ENCODE results near the gene CHKB.

CHKB gene

DNA sequence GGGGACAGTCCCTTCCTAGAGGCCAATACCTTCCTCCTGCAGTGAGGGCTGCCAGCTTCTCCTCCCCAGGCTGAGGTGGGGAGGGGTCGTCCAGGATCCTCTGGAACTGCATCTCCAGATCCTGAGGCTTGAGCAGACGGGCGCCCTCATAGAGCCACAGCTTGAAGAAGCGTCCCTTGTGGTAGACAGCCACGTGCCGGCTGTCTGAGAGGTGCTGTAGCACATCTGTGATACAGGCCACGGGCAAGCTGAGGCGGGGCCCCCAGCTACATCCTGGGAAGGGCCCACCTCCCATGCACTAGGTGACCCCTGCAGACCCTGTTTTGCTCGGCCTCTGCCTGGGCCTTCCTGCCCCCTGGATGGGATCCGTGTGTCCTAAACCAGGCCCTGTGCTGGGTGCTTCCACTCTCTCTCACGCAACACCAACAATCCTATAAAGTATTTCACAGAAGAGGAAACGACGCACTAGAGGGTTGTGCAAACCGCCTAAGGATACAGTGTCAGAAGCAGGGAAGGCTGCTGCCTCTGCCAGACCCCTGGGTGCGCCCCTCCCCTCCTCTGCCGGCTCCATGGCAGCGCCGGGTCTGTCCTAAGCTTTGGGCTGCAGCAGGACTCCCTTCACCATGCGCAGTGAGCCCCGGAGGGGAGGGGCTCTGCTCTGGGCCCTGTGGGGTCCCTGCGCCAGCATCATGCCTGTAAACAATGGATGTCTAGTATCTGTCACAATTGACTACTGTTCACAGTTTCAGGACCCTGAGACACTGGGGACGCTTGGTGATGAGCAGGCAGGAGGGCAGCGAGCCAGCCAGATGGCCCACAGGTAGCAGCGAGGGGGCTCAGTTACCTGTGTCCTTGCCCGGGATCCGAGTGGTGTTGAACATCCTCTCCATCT, 8.9 kb downstream of the CHKB start:
- no peak for DNase-seq (ENCODE audit: low read depth)

DNA sequence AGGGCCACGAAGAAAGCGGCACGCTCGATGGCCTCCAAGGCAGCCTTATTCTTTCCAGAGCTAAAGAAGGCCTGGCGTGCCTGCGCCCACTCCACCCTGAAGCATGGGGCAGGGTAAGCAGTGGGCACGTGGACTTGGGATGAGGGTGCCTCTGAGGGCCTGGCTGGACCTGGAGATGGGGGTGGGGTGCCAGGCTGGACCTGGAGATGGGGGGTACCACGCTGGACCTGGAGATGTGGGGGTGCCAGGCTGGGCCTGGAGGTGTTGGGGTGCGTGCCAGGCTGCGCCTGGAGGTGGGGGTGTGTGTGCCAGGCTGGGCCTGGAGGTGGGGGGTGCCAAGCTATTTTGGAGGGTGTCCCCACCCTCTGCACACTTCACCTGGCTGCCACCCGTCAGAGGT, 9.7 kb downstream of the CHKB start:
- DNase-seq (ENCODE audit: low read depth) = no peak

DNA sequence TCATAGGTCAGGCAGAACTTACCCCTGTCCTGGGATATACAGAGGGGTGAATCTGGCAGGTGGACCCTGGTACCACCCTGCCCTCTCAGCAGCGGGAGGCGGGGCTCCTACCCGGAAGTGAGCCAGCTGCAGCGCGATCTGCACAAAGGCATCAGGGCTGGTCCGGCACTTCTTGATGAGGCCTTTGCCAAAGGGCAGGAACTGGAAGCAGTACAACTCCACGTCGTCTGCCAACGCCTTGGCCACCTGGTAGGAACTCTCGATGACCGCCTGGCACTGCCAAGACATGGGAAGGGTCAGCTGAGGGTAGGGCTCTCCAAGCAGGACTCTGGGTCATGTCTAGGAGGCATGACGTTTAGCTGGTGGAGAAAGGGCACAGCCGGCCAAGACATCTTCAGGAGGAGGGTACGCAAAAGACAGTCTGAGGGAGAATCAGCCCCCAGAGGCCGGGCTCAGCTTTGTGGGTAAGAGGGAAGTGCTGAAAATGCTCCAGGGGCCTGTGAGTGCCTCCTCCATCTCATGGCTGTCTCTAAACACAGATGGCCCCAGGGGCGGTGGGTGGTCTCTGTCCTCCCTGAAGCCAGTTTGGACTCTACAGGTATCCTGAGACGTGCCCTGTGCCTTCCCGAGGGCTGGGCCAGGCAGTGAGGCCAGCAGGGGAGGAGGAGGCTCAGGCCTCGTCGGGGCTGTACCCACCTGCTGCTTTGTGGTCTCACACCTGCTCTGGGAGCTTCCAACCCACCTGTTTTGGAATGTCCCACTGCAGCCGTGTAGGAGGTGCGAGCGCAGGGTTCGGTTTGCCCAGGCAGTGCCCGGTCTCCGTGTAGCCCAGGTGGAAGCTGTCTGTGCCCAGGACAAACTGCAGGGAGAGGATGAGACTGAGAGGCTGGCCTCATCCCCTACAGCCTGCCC, 11.1 kb downstream of the CHKB start:
- DNase-seq (ENCODE audit: low read depth) = no peak

DNA sequence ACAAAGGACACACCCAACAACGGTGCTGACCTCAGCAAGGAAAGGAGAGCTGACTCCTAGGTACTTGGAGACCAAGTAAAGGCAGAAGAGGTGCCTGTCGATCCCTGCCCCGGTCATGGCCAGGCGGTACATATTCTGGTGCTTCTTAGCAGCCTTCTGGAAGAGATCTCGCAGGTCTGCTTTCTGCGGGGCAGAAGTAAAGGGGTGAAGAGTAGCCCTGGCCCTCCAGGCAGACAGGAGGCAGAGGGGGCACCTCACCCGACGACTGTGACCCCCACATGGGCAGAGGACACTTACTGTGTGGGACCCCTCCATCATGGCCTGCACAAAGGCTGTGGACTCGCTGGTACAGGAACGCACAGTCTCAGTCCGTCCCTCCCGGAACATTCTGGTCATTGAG, 11.8 kb downstream of the CHKB start:
- DNase-seq (ENCODE audit: low read depth) = no peak

DNA sequence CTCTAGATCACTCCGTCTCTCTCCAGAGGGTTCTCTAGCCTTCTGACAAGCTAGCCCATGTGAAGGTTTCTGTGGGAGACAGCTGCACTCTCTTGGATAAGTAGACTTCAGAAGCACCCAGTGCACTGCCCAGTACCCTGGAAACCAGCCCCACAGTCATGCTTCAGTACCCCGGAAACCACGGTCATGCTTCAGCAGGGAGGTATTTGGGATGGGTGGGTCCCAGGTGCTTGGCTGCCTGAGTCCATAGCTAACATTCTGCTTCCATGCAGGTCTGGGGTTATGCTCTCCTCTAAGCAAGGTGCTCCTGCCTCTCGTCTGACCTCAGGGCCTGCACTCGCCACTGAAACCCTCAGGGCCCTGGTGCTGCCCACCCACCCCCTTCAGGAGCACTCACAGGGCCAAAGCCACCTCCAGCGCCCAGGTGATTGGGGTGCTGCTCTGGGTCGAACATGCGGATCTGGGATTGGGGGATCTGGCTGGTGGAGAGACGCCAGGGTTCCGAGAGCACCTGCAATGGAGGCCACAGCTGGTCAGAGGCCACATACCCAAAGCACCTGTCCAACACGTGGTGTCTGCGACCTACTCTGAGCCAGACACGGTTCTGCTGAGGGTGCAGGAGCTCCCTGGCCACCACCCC, 12.6 kb downstream of the CHKB start:
- no peak for DNase-seq (ENCODE audit: low read depth)

DNA sequence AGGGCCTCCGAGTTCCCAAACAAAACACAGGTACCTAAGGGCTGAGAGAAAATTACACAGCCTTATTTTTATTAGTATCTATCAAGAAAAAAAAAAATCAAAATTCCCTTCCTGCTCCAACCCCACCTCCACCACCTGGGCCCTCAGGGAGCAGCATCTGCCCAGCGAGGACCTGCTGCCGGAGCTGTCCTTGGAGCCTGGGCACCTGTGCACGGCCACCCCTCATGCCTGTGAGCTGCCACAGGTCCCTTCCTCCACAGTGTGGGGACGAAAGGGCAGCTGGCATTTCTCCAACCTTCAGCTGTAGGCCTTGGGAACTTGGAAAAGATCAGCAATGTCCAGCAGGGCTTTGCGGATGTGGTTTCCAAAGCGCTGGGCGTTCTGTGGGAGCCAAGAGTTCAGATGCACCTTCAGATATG, 13.6 kb downstream of the CHKB start:
- DNase-seq (ENCODE audit: low read depth) = no peak

DNA sequence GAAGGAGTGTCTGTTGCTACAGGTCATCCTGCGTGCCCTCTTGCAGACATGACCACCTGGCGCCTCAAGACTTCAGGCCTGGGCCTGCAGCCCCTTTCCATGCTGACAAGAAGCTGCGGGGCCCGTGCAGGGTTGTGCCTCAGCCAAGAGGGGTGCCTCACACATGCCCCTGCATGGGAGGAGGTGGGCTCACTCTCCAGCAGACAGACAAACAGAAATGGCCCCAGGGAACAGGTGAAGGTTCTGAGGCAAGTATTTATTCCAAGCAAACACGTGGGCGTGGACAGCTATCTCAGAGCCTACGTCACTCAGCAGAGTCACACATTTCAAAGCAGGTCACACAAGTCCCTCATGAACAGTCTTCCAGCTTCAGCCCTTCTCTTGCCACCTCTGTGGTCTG, 14.0 kb downstream of the CHKB start:
- DNase-seq (ENCODE audit: low read depth) = no peak

DNA sequence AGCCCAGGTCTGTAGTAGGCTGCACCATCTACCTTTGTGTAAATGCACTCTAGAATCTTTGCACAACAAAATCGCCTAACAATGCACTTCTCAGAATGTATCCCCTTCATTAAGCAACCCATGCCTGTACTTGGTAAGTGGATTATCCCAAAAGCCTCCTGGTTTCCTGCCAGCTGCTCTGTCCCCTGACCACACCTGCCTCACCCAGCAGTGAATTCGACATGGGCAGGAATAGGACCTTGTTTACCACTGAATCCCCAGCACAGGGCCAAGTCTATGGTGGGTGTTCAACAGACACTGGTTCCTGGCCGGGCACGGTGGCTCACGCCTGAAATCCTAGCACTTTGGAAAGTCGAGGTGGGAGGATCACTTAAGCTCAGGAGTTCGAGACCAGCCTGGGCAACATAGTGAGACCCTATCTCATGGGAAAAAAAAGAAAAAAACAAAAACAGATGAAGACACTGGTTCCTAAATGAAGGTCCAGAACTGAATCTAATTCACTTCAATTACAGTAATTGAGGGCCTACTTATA, 14.9 kb downstream of the CHKB start:
- DNase-seq (ENCODE audit: low read depth) = no peak

DNA sequence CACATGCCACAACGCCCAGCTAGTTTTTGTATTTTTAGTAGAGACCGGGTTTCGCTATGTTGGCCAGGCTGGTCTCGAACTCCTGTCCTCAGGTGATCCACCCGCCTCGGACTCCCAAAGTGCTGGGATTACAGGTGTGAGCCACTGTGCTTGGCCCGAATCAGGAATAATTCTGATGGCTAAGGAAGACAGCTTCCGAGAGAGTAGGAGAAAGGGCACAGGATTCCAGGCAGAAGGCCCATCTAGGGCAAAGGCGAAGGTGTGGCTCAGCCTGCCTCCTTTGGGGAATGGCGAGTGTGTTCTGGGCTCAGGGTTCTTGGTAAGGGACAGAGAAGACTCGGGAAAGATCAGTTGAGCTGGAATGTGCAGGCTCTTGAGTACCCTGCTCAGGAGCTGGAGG, 18.4 kb downstream of the CHKB start:
- DNase-seq (ENCODE audit: low read depth) = no peak

DNA sequence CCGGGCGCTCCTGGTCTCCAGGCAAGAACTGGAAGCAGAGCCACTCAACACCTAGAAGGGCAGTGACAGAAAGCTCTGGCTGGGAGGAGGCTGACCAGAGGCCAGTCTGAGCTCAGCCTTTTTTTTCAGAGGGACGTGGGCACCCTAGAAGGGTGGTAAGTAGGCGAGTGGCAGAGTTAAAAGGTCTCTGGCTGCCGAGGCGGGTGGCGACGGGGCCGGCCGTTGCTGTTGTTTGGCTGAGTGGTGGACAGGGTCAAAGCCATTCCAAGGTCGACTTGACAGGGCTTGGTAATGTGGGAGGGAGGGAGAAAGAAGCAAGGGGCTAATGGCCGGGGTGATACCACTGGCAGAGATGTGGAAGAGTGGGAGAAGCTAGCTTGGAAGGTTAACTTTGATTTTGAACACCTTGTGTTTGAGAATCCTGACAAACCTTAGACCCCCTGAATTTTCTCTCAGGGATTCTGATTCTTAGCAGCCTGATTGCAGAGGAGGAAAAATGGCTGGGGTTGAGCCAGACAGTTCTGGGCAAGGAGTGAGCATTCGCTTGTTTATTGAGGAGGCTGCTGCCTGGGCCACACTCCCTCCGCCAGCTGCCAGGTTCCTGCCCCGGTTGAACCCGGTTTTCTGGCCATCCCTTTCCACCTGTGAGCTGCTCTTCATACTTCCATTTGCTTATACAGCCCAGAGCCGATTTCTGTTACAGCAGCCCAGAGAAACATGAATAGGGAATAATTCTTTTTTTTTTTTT, 19.1 kb downstream of the CHKB start:
- DNase-seq (ENCODE audit: low read depth) = no peak

DNA sequence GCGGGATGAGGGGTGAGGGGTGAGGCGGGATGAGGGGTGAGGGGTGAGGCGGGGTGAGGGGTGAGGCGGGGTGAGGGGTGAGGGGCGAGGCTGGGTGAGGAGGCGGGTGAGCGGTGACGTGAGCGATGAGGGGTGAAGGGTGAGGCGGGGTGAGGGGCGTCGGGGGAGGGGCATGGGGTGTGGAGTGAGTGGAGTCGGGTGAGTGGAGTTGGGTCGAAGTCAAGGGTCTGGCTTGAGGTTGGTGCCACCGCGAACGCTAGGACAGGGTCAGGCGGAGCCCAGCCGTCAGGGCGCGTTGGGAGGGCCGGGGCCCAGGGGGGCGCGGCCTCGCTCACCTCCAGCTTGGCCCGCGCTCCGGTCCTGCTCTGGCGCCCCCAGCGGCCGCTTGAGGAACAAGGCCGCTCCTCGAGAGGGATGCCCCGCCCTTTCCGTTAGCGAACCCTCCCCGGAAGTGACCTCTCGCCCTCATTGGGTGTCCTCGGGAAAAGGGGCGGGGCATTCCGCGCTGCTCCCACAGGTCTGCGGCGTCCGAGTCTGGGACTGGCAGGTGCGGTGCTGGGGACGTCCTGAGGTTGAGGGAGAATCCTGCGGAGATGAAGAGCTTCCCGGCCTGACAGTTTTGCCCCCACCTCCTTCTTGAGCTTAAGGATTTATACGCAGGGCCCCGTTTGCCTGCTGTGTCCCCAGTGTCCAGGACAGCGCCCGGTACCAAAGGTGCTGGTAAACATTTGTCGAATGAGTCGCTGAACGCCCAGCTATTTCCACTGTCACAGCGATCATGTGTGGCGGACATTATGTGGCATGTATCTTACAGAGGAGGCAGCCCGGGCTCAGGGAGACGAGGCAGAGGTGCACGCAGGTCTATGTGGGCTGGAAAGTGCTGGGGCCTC, 19.9 kb downstream of the CHKB start, which contains the start of gene SYCE3:
Gene SYCE3, minus strand, starts transcription at position 397 of the 890 bp plus-strand sequence. CDS start 6,514 bp downstream, outside the sequence.
- peak; percentile 99 for DNase-seq (ENCODE audit: low read depth)

DNA sequence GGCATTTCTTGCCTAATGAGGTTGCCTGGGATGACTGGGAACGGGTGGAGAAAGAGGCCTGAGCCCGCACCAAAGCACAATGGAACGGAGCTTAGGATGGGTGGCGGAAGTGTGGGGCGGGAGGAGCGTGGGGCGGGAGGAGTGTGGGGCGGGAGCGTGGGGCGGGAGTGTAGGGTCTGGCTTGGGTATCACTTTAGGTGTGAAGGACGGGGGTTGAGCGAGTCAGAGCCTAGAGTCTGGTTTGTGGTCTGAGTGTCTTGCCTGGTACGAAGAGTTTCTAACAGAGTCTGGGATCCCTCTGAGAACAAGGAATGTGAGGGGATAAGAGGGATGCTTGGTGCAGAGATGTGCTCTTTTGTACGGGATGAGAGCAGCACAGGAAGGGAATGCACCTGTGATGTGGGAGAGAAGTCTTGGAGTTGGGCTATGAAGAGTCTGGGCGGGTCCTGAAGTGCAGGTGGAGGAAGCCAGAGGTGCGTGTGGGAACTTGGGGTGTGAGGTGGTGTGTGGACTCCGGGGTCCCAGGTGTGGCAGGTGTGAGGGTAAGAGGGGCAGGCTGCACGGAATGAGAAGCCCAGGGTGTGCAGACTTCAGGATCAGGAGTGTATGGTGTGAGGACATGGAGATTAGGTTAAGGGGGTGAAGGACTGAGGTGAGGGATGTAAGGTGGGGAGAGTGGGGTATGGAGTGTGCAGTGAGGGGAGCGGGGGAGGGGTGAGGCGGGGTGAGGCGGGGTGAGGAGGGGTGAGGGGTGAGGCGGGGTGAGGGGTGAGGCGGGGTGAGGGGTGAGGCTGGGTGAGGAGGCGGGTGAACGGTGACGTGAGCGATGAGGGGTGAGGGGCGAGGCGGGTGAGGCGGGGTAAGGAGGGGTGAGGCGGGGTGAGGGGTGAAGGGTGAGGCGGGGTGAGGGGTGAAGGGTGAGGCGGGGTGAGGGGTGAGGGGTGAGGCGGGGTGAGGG, 21.0 kb downstream of the CHKB start:
- DNase-seq (ENCODE audit: low read depth) = no peak

DNA sequence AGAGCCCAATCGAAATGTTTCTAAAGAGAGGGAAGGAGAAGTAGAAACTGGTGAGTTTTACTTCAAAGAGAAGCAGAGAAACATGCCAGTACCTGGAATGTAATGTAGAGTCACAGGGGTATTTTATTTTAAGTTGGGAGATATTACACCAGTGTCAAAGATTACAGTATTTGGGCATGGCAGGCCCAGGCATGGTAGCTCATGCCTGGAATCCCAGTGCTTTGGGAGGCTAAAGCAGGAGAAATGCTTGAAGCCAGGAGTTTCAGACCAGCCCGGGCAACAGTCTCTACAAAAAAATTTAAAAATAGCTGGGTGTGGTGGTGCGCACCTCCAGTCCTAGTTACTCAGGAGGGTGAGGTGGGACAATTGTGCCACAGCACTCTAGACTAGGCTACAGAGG, 22.6 kb downstream of the CHKB start:
- DNase-seq (ENCODE audit: low read depth) = no peak

DNA sequence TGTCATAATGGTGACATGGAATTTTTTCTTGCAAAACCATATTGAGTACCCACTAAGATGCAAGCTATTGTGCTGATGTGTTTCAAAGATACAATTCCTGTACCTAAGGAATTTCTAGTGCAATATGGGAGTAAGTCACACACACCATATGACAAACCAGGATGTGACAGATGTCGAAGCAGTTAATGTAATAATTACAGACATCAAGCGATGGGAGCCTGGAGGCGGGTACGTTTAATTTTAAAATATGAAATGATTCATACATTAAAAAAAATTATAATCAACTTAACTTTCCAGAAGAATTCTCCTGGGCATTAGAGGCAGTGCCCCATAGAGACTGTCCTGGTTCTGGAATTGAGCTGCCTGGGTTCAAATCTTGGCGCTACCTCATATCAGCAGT, 25.9 kb downstream of the CHKB start:
- no peak for DNase-seq (ENCODE audit: low read depth)

DNA sequence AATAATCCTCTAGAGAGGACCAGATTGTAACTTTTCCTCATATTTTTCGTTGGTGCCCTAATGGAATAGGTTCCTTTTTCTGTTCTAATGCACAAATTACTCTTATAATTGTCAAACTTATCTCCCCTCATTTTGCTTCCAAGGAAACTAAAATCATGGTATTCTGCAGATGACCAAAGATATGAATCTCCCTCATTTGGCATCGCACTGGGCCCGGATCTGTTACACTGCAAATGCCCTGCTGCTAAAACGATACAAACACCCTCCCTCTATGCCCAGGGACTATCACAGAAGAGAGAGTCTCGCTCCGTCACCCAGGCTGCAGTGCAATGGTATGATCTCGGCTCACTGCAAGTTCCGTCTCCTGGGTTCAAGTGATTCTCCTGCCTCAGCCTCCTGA, 29.3 kb downstream of the CHKB start:
- DNase-seq (ENCODE audit: low read depth) = no peak

DNA sequence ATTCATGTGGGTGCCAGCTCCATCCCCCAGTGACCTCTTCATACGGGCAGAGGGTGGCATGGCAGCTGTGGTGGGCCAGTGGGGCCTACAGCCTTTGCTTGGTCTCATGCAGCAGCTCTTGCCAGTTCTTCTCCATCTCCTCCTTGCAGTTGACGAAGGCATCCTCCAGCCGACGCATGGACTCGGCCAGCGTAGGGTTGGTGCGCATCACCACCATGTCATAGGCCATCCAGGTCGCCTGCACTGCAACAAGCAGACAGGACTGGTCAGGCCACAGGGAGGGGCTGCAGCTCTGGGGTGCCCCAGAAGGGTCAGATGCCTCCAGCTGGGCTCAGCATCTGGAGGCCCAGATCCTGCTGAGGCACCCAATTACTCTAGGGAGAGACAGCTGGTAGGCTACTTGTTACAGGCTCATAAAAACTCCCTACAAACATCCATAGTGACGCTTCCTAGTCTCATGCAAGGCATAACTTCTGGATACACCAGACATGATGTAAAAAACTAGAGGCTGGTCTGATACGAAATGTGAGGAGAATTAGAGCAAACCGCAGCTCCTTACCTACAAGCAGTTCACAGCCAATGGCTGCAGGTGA, 31.4 kb downstream of the CHKB start:
- DNase-seq (ENCODE audit: low read depth) = no peak

DNA sequence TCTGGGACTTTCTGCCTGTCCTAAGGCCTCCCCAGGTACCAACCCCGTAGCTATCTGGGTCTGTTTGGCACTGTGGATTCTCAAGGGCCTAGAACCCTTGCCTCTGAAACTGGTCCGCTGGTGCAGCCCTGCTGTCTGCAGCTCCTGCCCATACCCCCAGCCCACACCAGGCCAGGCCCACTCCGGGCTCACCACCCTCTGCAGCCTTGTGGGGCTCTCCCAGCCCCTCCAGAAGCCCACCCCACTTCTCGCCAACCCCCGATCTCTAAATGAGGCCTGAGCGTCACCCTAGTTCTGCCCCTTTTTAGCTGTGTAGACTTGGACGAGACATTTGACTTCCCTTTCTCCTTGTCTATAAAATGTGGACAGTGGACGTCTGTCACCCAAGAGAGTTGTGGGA, 32.3 kb downstream of the CHKB start:
- DNase-seq (ENCODE audit: low read depth) = no peak

DNA sequence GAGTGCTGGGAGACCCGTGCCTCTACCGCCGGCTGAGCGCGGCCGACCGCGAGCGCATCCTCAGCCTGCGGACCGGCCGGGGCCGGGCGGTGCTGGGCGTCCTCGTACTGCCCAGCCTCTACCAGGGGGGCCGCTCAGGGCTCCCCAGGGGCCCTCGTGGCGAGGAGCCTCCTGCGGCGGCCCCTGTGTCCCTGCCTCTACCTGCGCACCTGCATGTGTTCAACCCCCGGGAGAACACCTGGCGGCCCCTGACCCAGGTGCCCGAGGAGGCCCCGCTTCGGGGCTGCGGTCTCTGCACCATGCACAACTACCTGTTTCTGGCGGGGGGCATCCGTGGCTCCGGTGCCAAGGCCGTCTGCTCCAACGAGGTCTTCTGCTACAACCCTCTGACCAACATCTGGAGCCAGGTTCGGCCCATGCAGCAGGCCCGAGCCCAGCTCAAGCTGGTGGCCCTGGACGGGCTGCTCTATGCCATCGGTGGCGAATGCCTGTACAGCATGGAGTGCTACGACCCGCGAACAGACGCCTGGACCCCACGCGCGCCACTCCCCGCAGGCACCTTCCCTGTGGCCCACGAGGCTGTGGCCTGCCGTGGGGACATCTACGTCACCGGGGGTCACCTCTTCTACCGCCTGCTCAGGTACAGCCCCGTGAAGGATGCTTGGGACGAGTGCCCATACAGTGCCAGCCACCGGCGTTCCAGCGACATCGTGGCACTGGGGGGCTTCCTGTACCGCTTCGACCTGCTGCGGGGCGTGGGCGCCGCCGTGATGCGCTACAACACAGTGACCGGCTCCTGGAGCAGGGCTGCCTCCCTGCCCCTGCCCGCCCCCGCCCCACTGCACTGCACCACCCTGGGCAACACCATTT, 33.5 kb downstream of the CHKB start:
- DNase-seq (ENCODE audit: low read depth) = no peak
